Liver (tissue), 3 donors: ENCODE results near the gene CDKL5.

Experiments used
- ATF3 ChIP-seq: IDR thresholded peaks from 2 replicates; pipeline ENCODE4 v1.6.1; 2016; ENCODE audit warnings: antibody characterized with exemption
- EGR1 ChIP-seq, 2 donors: IDR thresholded peaks; 2 replicates each; pipeline ENCODE4 v1.6.1; 2016 to 2018; ENCODE audit warnings: antibody characterized with exemption in 2 of 2, low read depth in 2 of 2
- FOXA2 ChIP-seq: IDR thresholded peaks from 2 replicates; pipeline ENCODE4 v1.6.1; 2016; ENCODE audit warnings: antibody characterized with exemption
- GABPA ChIP-seq, 2 donors: IDR thresholded peaks in 1 of 2; conservative IDR thresholded peaks in 1 of 2; 2 replicates each; pipeline ENCODE4 v1.6.1; 2016; ENCODE audit warnings: antibody characterized with exemption in 2 of 2, mild to moderate bottlenecking in 1 of 2, moderate library complexity in 1 of 2
- JUND ChIP-seq, 2 donors: IDR thresholded peaks; 2 replicates each; pipeline ENCODE4 v1.6.1; 2016; ENCODE audit warnings: antibody characterized with exemption in 2 of 2
- RAD21 ChIP-seq, 2 donors: IDR thresholded peaks; 2 replicates each; pipeline ENCODE4 v1.6.1; 2016; ENCODE audit warnings: antibody characterized with exemption in 2 of 2, mild to moderate bottlenecking in 2 of 2
- REST ChIP-seq: IDR thresholded peaks from 2 replicates; pipeline ENCODE4 v1.6.1; 2016; ENCODE audit warnings: antibody characterized with exemption, mild to moderate bottlenecking
- RXRA ChIP-seq, 2 donors: IDR thresholded peaks; 2 replicates each; pipeline ENCODE4 v1.6.1; 2017 to 2018; ENCODE audit warnings: antibody characterized with exemption in 2 of 2, mild to moderate bottlenecking in 1 of 2
- SP1 ChIP-seq: IDR thresholded peaks from 2 replicates; pipeline ENCODE4 v1.6.1; 2018; ENCODE audit warnings: antibody characterized with exemption, mild to moderate bottlenecking
- TAF1 ChIP-seq: conservative IDR thresholded peaks from 2 replicates; pipeline ENCODE4 v1.6.1; 2016; ENCODE audit warnings: antibody characterized with exemption, mild to moderate bottlenecking
- YY1 ChIP-seq: IDR thresholded peaks from 2 replicates; pipeline ENCODE4 v1.6.1; 2016; ENCODE audit warnings: antibody characterized with exemption, mild to moderate bottlenecking
- TF ChIP-seq, protein P1 (sequence below): IDR thresholded peaks from 2 replicates; pipeline ENCODE4 v1.6.1; 2016; ENCODE audit warnings: antibody characterized with exemption
- TF ChIP-seq, protein P2 (sequence below): fragments of 150-350 bp; IDR thresholded peaks from 2 replicates; pipeline ENCODE4 v1.5.1; 2017; ENCODE audit warnings: improper control_type of control experiment, low read depth, low read length; ENCODE audit not compliant: missing input control
- TF ChIP-seq, protein P3 (sequence below): IDR thresholded peaks from 2 replicates; pipeline ENCODE4 v1.6.1; 2016; ENCODE audit warnings: antibody characterized with exemption
- donor health status: healthy.
- donor health status: healthy.

DNA sequence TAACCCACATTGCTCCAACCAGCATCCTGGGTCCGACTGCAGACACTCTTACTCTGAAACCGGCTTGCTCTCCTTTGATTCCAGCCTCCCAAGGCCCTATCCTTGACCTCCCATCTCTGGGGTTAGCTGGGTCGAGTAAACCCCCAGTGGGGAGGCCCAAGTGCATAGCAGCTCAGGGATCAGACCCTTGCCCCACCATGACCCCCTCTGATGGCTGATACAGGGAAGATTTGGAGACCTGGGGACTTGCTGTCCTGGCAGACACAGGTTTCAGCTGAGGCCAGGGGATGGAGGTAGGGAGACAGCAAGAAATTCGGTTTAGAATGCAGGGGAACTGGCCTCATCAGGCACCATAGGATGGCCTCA is 23.6 kb upstream of the CDKL5 start:
- TF ChIP-seq FOXA2 (no peak), EGR1 (IDR thresholded peaks at IDR 0.05; ENCODE audit: low read depth in 2 of 2) (no peak), ATF3 (no peak), REST (no peak), YY1 (no peak), GABPA (IDR thresholded peaks at IDR 0.05 in 1 of 2, conservative IDR thresholded peaks at IDR 0.05 in 1 of 2) (no peak), TAF1 (no peak), SP1 (no peak), RAD21 (IDR thresholded peaks at IDR 0.05) (no peak), RXRA (IDR thresholded peaks at IDR 0.05) (no peak), JUND (IDR thresholded peaks at IDR 0.05) (no peak)
- TF ChIP-seq, protein P1, sequence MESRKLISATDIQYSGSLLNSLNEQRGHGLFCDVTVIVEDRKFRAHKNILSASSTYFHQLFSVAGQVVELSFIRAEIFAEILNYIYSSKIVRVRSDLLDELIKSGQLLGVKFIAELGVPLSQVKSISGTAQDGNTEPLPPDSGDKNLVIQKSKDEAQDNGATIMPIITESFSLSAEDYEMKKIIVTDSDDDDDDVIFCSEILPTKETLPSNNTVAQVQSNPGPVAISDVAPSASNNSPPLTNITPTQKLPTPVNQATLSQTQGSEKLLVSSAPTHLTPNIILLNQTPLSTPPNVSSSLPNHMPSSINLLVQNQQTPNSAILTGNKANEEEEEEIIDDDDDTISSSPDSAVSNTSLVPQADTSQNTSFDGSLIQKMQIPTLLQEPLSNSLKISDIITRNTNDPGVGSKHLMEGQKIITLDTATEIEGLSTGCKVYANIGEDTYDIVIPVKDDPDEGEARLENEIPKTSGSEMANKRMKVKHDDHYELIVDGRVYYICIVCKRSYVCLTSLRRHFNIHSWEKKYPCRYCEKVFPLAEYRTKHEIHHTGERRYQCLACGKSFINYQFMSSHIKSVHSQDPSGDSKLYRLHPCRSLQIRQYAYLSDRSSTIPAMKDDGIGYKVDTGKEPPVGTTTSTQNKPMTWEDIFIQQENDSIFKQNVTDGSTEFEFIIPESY, result no peak
- TF ChIP-seq, protein P2, sequence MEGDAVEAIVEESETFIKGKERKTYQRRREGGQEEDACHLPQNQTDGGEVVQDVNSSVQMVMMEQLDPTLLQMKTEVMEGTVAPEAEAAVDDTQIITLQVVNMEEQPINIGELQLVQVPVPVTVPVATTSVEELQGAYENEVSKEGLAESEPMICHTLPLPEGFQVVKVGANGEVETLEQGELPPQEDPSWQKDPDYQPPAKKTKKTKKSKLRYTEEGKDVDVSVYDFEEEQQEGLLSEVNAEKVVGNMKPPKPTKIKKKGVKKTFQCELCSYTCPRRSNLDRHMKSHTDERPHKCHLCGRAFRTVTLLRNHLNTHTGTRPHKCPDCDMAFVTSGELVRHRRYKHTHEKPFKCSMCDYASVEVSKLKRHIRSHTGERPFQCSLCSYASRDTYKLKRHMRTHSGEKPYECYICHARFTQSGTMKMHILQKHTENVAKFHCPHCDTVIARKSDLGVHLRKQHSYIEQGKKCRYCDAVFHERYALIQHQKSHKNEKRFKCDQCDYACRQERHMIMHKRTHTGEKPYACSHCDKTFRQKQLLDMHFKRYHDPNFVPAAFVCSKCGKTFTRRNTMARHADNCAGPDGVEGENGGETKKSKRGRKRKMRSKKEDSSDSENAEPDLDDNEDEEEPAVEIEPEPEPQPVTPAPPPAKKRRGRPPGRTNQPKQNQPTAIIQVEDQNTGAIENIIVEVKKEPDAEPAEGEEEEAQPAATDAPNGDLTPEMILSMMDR, result no peak
- TF ChIP-seq, protein P3, sequence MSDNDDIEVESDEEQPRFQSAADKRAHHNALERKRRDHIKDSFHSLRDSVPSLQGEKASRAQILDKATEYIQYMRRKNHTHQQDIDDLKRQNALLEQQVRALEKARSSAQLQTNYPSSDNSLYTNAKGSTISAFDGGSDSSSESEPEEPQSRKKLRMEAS, result no peak
